Mesendoderm (in vitro differentiated cells): Measurements from ENCODE around the gene KLF18.

Experiments used
- DNase-seq: peaks from one replicate; pipeline ENCODE4 v3.0.0; 2013
- H2AK5ac ChIP-seq: 2 replicates; pipeline ENCODE4 v1.6.1; 2013; ENCODE audit warnings: low read length, inconsistent platforms
- H2BK120ac ChIP-seq: 2 replicates; pipeline ENCODE4 v1.6.1; 2013; ENCODE audit warnings: low read depth, mild to moderate bottlenecking, low read length, moderate library complexity, mixed read lengths
- H2BK15ac ChIP-seq: replicated peaks from 2 replicates; pipeline ENCODE4 v1.6.1; 2013; ENCODE audit warnings: low read depth, mild to moderate bottlenecking, moderate library complexity
- H2BK5ac ChIP-seq: 2 replicates; pipeline ENCODE4 v1.6.1; 2013; ENCODE audit warnings: low read length, inconsistent platforms
- H3K18ac ChIP-seq: 2 replicates; pipeline ENCODE4 v1.6.1; 2013; ENCODE audit warnings: mild to moderate bottlenecking, low read length, mixed read lengths
- H3K23ac ChIP-seq: one replicate; pipeline ENCODE4 v1.6.1; 2013; ENCODE audit warnings: low read length
- H3K27ac ChIP-seq: 2 replicates; pipeline ENCODE4 v1.5.1; 2013; ENCODE audit warnings: low read depth, mild to moderate bottlenecking, inconsistent platforms, low read length, moderate library complexity
- H3K27me3 ChIP-seq: 2 replicates; pipeline ENCODE4 v1.6.1; 2013; ENCODE audit warnings: low read length, control low read depth, mild to moderate bottlenecking, inconsistent platforms; ENCODE audit not compliant: insufficient read depth, poor library complexity
- H3K36me3 ChIP-seq: 2 replicates; pipeline ENCODE4 v1.6.1; 2013; ENCODE audit warnings: low read length, inconsistent platforms; ENCODE audit not compliant: control insufficient read depth, insufficient read depth
- H3K4ac ChIP-seq: one replicate; pipeline ENCODE4 v1.6.1; 2013; ENCODE audit warnings: low read depth, mild to moderate bottlenecking, low read length, moderate library complexity
- H3K4me1 ChIP-seq: 2 replicates; pipeline ENCODE4 v1.6.1; 2013; ENCODE audit warnings: low read depth, low read length, inconsistent platforms; ENCODE audit not compliant: control insufficient read depth
- H3K4me2 ChIP-seq: 2 replicates; pipeline ENCODE4 v1.6.1; 2013; ENCODE audit warnings: low read length
- H3K4me3 ChIP-seq: 2 replicates; pipeline ENCODE4 v1.5.1; 2013; ENCODE audit warnings: mild to moderate bottlenecking, low read length
- H3K56ac ChIP-seq: one replicate; pipeline ENCODE4 v1.6.1; 2013; ENCODE audit warnings: low read length
- H3K79me1 ChIP-seq: 2 replicates; pipeline ENCODE4 v1.6.1; 2013; ENCODE audit warnings: low read length, inconsistent platforms
- H3K79me2 ChIP-seq: 2 replicates; pipeline ENCODE4 v1.6.1; 2013; ENCODE audit warnings: mild to moderate bottlenecking, low read length; ENCODE audit not compliant: control insufficient read depth, insufficient read depth
- H3K9ac ChIP-seq: 2 replicates; pipeline ENCODE4 v1.6.1; 2013; ENCODE audit warnings: low read length, inconsistent platforms
- H4K5ac ChIP-seq: one replicate; pipeline ENCODE4 v1.6.1; 2013; ENCODE audit warnings: low read length
- H4K8ac ChIP-seq: one replicate; pipeline ENCODE4 v1.6.1; 2013; ENCODE audit warnings: low read depth, mild to moderate bottlenecking, control low read depth, low read length, moderate library complexity
- WGBS: extraction: QIAGEN DNeasy Blood & Tissue Kit; methylation state at CpG from one replicate; pipeline ENCODE4 v1.1.7; 2013; ENCODE audit warnings: low lambda C conversion rate, missing lambda C conversion rate; ENCODE audit not compliant: insufficient coverage; ENCODE audit errors: extremely low coverage; 5-methylcytosine and 5-hydroxymethylcytosine counted together

The KLF18 gene

DNA sequence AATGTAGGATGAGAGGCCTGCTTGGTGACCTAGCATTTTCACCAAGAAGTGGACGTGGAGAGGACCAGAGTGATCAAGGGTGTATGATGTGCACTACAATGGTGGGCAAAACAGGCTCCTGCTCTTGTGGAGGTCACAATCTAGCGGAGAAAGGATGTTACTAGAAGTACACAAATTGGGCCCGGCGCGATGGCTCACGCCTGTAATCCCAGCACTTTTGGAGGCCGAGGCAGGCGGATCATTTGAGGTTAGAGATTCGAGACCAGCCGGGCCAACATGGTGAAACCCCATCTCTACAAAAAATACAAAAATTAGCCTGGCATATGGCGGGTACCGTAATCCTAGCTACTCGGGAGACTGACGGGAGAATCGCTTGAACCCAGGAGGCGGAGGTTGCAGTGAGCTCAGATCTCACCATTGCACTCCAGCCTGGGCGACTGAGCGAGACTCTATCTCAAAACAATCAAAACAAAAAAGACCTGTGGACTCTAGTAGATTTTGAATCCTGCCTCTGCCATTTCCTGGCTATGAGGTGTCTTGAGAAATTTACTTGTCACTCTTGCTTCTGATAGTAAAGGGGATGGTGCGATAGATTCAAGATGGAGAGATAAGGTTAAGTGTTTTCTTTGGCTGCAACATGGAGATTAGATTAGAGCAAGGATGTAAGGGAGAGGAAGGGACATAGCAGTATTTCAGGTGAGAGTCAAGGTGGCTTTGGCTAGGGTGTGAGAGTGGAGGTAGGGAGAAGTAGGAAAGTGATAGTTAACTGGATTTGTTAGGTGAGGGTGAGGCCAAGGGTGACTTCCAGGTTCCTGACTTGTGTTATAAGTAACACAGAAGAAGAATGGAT, 7.1 kb downstream of the KLF18 start:
- Histone ChIP-seq H3K27ac (no peak overlapping the region), H3K4me1 (peaks cover 3% of the 10 kb centered on the region), H3K18ac (no peak overlapping the region), H3K23ac (no peak overlapping the region), H3K79me2 (no peaks in the 10 kb centered on the region), H3K36me3 (no peaks in the 10 kb centered on the region), H4K5ac (no peak overlapping the region), H2AK5ac (no peak overlapping the region), H2BK5ac (no peak overlapping the region), H3K56ac (no peak overlapping the region), H2BK120ac (no peak overlapping the region), H4K8ac (no peak overlapping the region), H2BK15ac (no peak overlapping the region), H3K4me3 (no peak overlapping the region), H3K27me3 (no peaks in the 10 kb centered on the region), H3K9ac (no peak overlapping the region), H3K4me2 (no peak overlapping the region), H3K79me1 (no peaks in the 10 kb centered on the region), H3K4ac (no peak overlapping the region)
- peak; percentile 80 for DNase-seq
- WGBS, result no CpG with 5 or more reads among the region's 19 CpGs

GRCh38 chr1:44131411-44131810, 10.0 kb downstream of the KLF18 start:
- no peaks in the 10 kb centered on the region for H3K79me1 ChIP-seq

GRCh38 chr1:44129616-44130500, 11.6 kb downstream of the KLF18 start:
- no peak overlapping the region for H2BK120ac ChIP-seq
- no peak overlapping the region for H2AK5ac ChIP-seq
- H3K23ac ChIP-seq, result no peak overlapping the region

More at GRCh38 chr1:44131411-44131810, 10.0 kb downstream of the KLF18 start:
- H3K18ac ChIP-seq, result no peak overlapping the region
- no peak overlapping the region for H2BK120ac ChIP-seq
- H2BK15ac ChIP-seq, result no peak overlapping the region
- H3K4ac ChIP-seq, result no peak overlapping the region
- H4K5ac ChIP-seq, result no peak overlapping the region
- H3K56ac ChIP-seq, result no peak overlapping the region
- no peaks in the 10 kb centered on the region for H3K27me3 ChIP-seq
- no peak overlapping the region for H3K4me2 ChIP-seq
- no peak overlapping the region for H3K9ac ChIP-seq
- H2AK5ac ChIP-seq, result no peak overlapping the region
- H3K79me2 ChIP-seq, result no peaks in the 10 kb centered on the region
- DNase-seq, result no peak
- no peak overlapping the region for H4K8ac ChIP-seq
- H3K23ac ChIP-seq, result no peak overlapping the region
- H3K36me3 ChIP-seq, result no peaks in the 10 kb centered on the region
- H3K4me1 ChIP-seq, result peaks cover 3% of the 10 kb centered on the region
- no peak overlapping the region for H2BK5ac ChIP-seq
- H3K27ac ChIP-seq, result no peak overlapping the region
- WGBS, result no CpG with 5 or more reads among the region's 3 CpGs
- no peak overlapping the region for H3K4me3 ChIP-seq

DNA sequence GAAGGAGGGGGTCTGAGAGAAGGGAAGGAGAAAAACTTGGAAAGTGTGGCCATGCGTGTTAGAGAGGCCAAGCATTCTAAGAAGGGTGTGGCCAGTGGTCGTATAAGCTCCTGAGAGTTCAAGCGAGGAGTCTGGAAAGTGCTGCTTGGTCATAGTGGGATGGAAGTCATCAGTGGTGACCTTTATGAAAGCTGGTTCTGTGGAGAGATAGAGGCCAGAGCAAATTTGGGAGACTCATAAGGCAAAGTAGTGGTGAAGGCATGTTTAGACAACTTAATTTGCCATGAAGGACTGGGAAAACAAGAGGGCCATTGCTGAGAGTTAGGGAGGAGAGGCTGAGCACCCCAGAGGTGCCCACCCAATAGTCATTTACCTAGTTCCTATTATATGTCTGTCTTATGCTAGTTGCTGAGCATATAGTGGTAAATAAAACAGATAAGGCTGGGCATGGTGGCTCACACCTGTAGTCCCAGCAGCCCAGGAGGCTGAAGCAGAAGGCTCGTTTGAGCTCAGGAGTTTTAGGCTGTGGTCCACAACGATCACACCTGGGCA, 21.0 kb downstream of the KLF18 start:
- Histone ChIP-seq H3K27me3 (no peaks in the 10 kb centered on the region), H4K8ac (no peak overlapping the region), H3K56ac (no peak overlapping the region), H2BK5ac (no peak overlapping the region), H3K27ac (no peak overlapping the region), H3K4me1 (no peaks in the 10 kb centered on the region), H4K5ac (no peak overlapping the region), H3K9ac (no peak overlapping the region), H2BK15ac (no peak overlapping the region), H3K4me2 (no peak overlapping the region), H3K79me1 (no peaks in the 10 kb centered on the region), H3K18ac (no peak overlapping the region), H2BK120ac (no peak overlapping the region), H3K4ac (no peak overlapping the region), H3K79me2 (no peaks in the 10 kb centered on the region), H2AK5ac (no peak overlapping the region), H3K23ac (no peak overlapping the region), H3K4me3 (no peak overlapping the region), H3K36me3 (no peaks in the 10 kb centered on the region)
- no CpG with 5 or more reads among the region's 5 CpGs for WGBS
- DNase-seq, result no peak

More at GRCh38 chr1:44129616-44130500, 11.6 kb downstream of the KLF18 start:
- no peak overlapping the region for H3K9ac ChIP-seq
- no peak overlapping the region for H3K27ac ChIP-seq
- H3K4me2 ChIP-seq, result no peak overlapping the region
- H3K36me3 ChIP-seq, result no peaks in the 10 kb centered on the region
- no peak for DNase-seq
- no peak overlapping the region for H3K18ac ChIP-seq
- no peak overlapping the region for H2BK5ac ChIP-seq
- H3K4ac ChIP-seq, result no peak overlapping the region
- peaks cover 3% of the 10 kb centered on the region for H3K4me1 ChIP-seq
- H3K27me3 ChIP-seq, result no peaks in the 10 kb centered on the region
- no peak overlapping the region for H3K56ac ChIP-seq
- WGBS, result no CpG with 5 or more reads among the region's 16 CpGs
- no peak overlapping the region for H2BK15ac ChIP-seq
- H4K8ac ChIP-seq, result no peak overlapping the region
- H3K79me1 ChIP-seq, result no peaks in the 10 kb centered on the region
- H3K4me3 ChIP-seq, result no peak overlapping the region
- no peak overlapping the region for H4K5ac ChIP-seq
- no peaks in the 10 kb centered on the region for H3K79me2 ChIP-seq

GRCh38 chr1:44119525-44119924, 21.9 kb downstream of the KLF18 start:
- H2BK5ac ChIP-seq, result no peak overlapping the region
- H3K79me1 ChIP-seq, result no peaks in the 10 kb centered on the region
- DNase-seq, result peak; percentile 3
- no peak overlapping the region for H3K27ac ChIP-seq
- no peak overlapping the region for H2BK120ac ChIP-seq
- no peak overlapping the region for H2BK15ac ChIP-seq
- no peaks in the 10 kb centered on the region for H3K79me2 ChIP-seq
- H4K8ac ChIP-seq, result no peak overlapping the region
- no peaks in the 10 kb centered on the region for H3K36me3 ChIP-seq
- H3K9ac ChIP-seq, result no peak overlapping the region
- 100% methylated on average over 4 of the region's 6 CpGs for WGBS
- no peak overlapping the region for H3K4me3 ChIP-seq
- no peak overlapping the region for H3K4ac ChIP-seq
- no peak overlapping the region for H3K18ac ChIP-seq
- no peak overlapping the region for H3K23ac ChIP-seq
- no peak overlapping the region for H3K4me2 ChIP-seq
- no peak overlapping the region for H4K5ac ChIP-seq
- no peaks in the 10 kb centered on the region for H3K27me3 ChIP-seq
- H2AK5ac ChIP-seq, result no peak overlapping the region
- H3K4me1 ChIP-seq, result no peaks in the 10 kb centered on the region
- no peak overlapping the region for H3K56ac ChIP-seq
